ENCODE measurements around the gene DUSP23. TPM values are rescaled to one million over a fixed set of nuclear protein-coding genes. Genes with fewer than 3 reads are reported as not detected.

Gene DUSP23
- total and polyA plus RNA-seq, 4 donors: 11.8 to 30.5 (median 23.1) TPM

- Histone ChIP-seq H3K27me3 (ENCODE audit: control insufficient read depth, insufficient read depth, low read length) (no peaks in the 10 kb centered on the region), H3K27ac (ENCODE audit: low read depth, low read length) (no peak overlapping the region), H3K4me1 (ENCODE audit: control insufficient read depth, insufficient read depth, low read length) (peaks cover 10% of the 10 kb centered on the region), H3K36me3 (ENCODE audit: control insufficient read depth, insufficient read depth, low read length) (no peaks in the 10 kb centered on the region), H3K9me3 (ENCODE audit: control insufficient read depth, insufficient read depth, low read length) (no peaks in the 10 kb centered on the region), H3K4me3 (ENCODE audit: low read depth, low read length) (no peak overlapping the region)
- WGBS (ENCODE audit: insufficient coverage): 8% methylated on average over 3 of the region's 7 CpGs
- peak in 3 of 6 donors; percentile 20 to 94 (median 80) for DNase-seq (ENCODE audit: low read depth in 4 of 6, low spot score in 6 of 6)
Observed at GRCh38 chr1:159831412-159832141, 50.8 kb downstream of the DUSP23 start.

Other genes with a start within 250 kb of the DUSP23 start
- gene OR10J5, start 245.0 kb upstream of the DUSP23 start, total RNA-seq: not detected
- not detected for gene OR10J5, start 245.0 kb upstream of the DUSP23 start, polyA plus RNA-seq (ENCODE audit: insufficient read length in 2 of 2)
- not detected for gene APCS, start 193.1 kb upstream of the DUSP23 start, total RNA-seq
- gene APCS, start 193.1 kb upstream of the DUSP23 start, polyA plus RNA-seq (ENCODE audit: insufficient read length in 2 of 2): not detected
- not detected for gene CRP, start 66.4 kb upstream of the DUSP23 start, total RNA-seq
- not detected for gene CRP, start 66.4 kb upstream of the DUSP23 start, polyA plus RNA-seq (ENCODE audit: insufficient read length in 2 of 2)
- gene FCRL6, start 21.4 kb downstream of the DUSP23 start, total RNA-seq: under 1 TPM in 1 of 2 donors, not detected in 1; 0.20 TPM
- gene FCRL6, start 21.4 kb downstream of the DUSP23 start, polyA plus RNA-seq (ENCODE audit: insufficient read length in 2 of 2): not detected
- gene SLAMF8, start 45.9 kb downstream of the DUSP23 start, total RNA-seq: under 1 TPM; 0.17 to 0.40 TPM
- gene SLAMF8, start 45.9 kb downstream of the DUSP23 start, polyA plus RNA-seq (ENCODE audit: insufficient read length in 2 of 2): not detected
- under 1 TPM in 1 of 2 donors, not detected in 1; 0.22 TPM for gene VSIG8, start 81.7 kb downstream of the DUSP23 start, total RNA-seq
- gene VSIG8, start 81.7 kb downstream of the DUSP23 start, polyA plus RNA-seq (ENCODE audit: insufficient read length in 2 of 2): under 1 TPM; 0.09 to 0.27 TPM
- gene CFAP45, start 119.2 kb downstream of the DUSP23 start, total RNA-seq: 1 to 10 TPM; 1.3 to 9.2 TPM
- 10 to 100 TPM in 1 of 2 donors, 1 to 10 TPM in 1; 9.8 to 11.7 TPM for gene CFAP45, start 119.2 kb downstream of the DUSP23 start, polyA plus RNA-seq (ENCODE audit: insufficient read length in 2 of 2)
- gene TAGLN2, start 144.5 kb downstream of the DUSP23 start, total RNA-seq: 10 to 100 TPM; 75.1 to 85.4 TPM
- gene TAGLN2, start 144.5 kb downstream of the DUSP23 start, polyA plus RNA-seq (ENCODE audit: insufficient read length in 2 of 2): 100 to 1,000 TPM in 1 of 2 donors, 10 to 100 TPM in 1; 93.0 to 101 TPM
- 1 to 10 TPM in 1 of 2 donors, under 1 TPM in 1; 0.50 to 1.3 TPM for gene IGSF9, start 164.7 kb downstream of the DUSP23 start, total RNA-seq
- 1 to 10 TPM; 4.0 to 4.9 TPM for gene IGSF9, start 164.7 kb downstream of the DUSP23 start, polyA plus RNA-seq (ENCODE audit: insufficient read length in 2 of 2)
- gene SLAMF9, start 173.3 kb downstream of the DUSP23 start, total RNA-seq: not detected
- not detected for gene SLAMF9, start 173.3 kb downstream of the DUSP23 start, polyA plus RNA-seq (ENCODE audit: insufficient read length in 2 of 2)